HG02885 (cell line): ENCODE results near the gene FAM47E.
"Not testable (repeated sequence)": the region's sequence is repeated elsewhere in the genome, so short reads cannot be mapped to it uniquely, and the experiment has no call there.

Experiments used
- ATAC-seq: cut with Tn5 transposase; IDR thresholded peaks from one replicate; pipeline ENCODE4 v1.9.1; 2021; ENCODE audit warnings: mild to moderate bottlenecking; ENCODE audit not compliant: unreplicated experiment, poor library complexity

The FAM47E gene

GRCh38 chr4:76219299-76220055 lies 32.0 kb upstream of the FAM47E start:
- ATAC-seq: no peak

GRCh38 chr4:76224171-76224570 lies 27.4 kb upstream of the FAM47E start:
- no peak for ATAC-seq

DNA sequence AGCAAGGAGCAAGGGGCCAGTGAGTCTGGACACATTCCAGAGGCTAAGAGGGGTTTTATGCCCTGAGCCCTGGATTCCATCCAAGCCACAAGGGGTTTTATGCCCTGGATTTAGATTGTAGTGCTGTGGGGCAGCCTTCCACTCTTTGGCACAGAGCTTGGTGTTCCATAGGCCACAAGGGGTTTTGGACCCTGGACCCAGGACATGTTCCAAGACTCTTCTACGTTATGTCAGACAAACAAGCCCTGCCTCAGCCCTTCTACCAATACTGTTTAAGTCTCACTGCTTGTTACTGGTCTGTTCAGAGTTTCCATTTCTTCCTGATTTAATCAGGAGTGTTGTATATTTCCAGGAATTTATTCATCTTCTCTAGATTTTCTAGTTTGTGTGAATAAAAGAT lies 25.1 kb upstream of the FAM47E start:
- no peak for ATAC-seq

- ATAC-seq: no peak
These were observed 18.8 kb upstream of the FAM47E start for GRCh38 chr4:76232681-76233080.

DNA sequence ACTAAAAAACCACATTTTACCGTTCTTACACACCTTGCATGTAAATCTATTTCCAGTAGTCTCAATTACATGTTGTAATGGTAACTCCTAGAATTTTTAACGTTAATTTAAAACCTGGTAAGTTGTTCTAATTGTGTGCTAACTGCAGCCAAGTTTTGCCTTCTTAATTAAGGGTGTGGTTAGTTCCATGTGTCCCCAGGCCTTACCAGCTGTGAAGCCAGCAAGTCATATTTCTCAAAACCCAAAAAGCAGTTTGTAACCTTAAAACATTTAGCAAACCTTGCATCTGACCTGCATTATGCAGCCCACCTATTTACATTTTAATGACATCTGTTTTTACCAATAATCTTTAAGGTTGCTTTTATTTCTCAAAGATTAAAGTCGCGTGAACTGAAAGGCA lies 18.4 kb upstream of the FAM47E start:
- ATAC-seq: no peak

DNA sequence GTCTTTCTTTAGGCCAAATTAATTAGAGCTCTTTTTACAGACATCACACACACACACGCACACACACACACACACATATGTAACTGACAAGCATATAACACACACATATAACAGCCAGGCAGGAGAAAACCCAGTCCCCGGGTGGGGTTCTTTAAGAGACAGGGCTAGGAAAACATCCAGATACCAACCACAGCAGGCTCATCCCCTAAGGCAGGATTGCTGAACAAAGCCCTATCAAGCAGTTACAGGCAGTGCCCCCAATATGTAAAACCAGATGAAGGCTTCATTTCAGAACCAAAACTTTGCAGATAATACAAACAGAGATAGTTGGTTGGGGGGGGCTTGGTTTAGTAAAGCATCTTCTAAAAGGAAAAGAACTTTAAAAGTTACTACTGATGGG lies 18.0 kb upstream of the FAM47E start:
- ATAC-seq: no peak

DNA sequence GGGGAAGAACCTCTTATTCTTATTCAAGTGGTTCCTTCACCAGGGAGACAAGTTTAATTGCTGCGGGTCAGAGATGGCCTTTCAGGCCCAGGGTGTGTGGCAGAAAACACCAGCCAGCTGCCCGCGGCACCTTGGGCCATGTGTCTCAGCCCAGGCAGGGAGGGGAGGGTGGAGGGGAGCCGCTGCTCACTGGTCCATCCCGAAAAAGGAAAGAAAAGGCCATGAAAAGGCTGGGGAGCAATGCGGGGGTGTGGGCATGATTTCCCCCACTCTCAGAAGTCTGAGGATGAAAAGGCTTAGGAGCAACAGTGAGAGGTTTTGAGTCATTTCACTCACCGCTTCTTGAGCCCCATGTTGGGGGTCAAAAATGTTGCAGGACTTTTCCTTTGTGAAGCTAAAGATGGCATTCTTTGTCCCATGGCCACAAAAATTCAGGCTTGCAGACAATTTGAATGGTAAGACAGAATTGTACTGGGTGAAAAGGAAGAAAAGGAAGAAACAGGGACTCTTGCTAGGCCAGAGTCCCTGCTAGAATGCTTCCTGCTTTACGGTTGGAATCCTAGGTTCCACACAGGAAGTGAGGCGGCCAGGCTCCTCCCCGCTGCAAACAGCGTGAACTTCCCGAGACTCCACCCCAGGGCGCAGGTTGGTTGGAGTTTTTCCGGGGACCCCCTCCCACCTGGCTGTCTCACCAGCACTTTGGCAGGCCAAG lies 17.4 kb upstream of the FAM47E start:
- ATAC-seq: no peak

DNA sequence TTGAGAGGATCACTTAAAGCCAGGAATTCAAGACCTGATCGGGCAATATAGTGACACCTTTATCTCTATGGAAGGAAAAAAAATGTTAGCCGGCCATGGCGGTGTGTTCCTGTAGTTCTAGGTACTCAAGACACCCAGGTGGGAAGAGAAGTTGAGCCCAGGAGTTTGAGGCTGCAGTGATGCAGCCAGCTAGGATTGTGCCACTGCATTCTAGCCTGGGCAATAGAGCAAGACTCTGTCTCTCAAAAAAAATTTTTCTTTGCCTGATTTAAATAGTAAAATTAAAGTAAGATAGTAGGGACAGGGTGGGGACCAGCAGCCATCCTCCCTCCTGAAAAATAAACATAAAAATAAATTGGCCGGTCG lies 16.9 kb upstream of the FAM47E start:
- ATAC-seq: no peak

DNA sequence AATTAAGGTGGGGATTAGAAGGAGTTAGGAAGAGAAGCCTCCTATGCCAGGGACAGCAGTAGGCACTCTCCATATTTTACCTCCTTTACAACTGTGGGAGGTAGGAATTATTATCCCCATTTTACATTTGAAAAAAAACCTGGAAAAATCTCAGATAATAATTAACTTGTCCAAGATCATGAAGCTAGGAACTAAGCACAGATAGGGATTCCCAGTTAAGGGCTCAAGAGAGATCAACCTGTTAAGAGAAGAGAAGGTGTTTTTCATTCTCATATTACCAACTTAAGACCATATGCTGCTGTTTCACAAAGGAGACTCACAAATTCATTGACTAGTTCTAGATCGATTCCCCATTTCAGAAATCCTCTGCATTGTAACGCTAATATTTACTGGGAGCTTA lies 16.1 kb upstream of the FAM47E start:
- no peak for ATAC-seq

DNA sequence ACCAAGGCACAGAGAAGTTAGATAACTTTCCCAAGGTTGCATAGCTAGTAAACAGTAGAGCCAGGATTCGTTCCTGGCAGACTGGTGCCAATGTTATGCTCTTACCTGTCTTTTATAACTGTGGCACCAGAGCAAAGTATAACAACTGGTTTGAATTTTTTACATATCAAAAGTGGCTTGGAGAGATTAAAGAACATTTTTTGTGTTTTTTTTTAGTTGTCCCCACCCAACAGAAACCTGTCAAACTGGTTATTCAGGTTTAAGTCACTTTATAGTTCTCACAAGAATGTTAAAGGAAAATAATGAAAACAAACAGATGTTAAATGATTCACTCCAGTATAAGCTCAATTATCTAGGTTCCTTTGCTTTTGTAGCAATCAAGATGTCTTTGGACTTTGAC lies 15.6 kb upstream of the FAM47E start:
- ATAC-seq: no peak

DNA sequence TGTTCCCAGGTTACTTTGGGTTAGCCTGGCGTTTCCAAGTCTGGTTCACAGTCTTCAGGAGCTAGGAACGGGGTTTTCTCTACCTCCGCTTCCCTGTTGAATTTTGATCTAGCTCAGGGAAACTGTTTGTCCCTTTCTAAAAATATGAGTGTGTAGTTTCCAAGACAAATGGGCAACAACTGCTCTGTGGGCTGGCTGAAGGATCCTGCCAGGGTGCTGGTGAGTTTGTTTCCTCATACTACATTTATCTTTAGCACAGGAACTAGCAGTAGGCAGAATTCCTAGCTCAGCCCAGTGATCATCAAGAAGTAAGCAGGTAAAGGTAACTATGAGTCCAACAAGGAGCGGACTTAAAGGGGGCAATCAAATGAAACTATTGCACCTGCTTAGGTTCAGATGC lies 13.3 kb upstream of the FAM47E start:
- ATAC-seq: no peak

DNA sequence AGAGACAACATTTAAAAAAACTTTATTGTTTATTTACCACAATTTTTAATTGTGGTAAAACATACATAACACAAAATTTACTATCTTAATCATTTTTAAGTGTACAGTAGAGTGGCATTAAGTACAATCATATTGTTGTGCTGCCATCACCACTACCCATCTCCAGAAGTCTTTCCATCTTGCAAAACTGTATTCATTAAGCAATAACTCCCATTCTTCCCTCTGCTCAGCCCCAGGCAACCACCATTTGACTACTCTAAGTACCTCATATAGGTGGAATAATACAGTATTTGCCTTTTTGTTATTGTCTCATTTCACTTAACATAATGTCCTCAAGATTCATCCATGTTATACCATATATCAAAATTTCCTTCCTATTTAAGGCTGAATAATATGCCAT lies 12.8 kb upstream of the FAM47E start:
- ATAC-seq: no peak

GRCh38 chr4:76240236-76240635 lies 11.3 kb upstream of the FAM47E start:
- no peak for ATAC-seq

GRCh38 chr4:76243877-76244276 lies 7.6 kb upstream of the FAM47E start:
- ATAC-seq: not testable (repeated sequence)

- no peak for ATAC-seq
These were observed 5.5 kb upstream of the FAM47E start for GRCh38 chr4:76246025-76246424.

- no peak for ATAC-seq
These were observed 4.7 kb upstream of the FAM47E start for GRCh38 chr4:76246852-76247251.

DNA sequence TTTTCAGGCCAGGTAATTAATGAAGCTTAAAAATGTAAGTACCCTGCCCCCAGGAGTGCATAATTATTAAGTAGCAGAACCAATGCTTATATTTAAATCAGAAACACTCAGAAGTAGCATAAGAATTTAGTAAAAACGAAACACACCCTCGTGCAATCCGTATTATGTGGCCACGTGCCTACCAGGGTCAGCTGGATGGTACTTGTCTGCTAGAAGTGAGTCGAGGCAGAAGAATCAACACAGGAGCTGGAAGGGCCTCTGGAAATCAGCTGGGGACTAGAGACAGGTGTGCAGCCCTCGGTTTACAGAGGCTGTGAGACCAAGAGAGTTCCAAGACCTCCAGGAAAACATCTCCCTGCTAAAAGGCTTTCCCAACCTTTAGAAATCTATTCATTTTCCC lies 559 bp upstream of the FAM47E start:
- ATAC-seq: no peak

GRCh38 chr4:76252271-76252653 lies 741 bp downstream of the FAM47E start:
- ATAC-seq: no peak

DNA sequence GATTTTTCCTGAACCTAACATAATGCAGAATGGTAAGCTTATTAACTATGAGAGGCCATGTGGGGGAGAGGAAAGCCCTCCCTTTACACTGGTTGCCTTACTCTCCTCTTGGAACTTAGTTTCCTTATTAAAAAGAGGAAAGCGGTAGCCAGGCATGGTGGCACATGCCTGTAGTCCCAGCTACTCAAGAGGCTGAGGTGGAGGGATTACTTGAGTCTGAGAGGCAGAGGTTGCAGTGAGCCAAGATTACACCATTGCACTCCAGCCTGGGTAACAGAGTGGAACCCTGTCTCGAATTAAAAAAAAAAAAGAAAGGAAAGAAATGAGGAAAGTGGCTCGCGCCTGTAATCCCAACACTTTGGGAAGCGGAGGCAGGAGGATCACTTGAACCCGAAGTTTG lies 2.0 kb downstream of the FAM47E start:
- no peak for ATAC-seq

- no peak for ATAC-seq
These were observed 4.5 kb downstream of the FAM47E start for GRCh38 chr4:76256032-76256431.

DNA sequence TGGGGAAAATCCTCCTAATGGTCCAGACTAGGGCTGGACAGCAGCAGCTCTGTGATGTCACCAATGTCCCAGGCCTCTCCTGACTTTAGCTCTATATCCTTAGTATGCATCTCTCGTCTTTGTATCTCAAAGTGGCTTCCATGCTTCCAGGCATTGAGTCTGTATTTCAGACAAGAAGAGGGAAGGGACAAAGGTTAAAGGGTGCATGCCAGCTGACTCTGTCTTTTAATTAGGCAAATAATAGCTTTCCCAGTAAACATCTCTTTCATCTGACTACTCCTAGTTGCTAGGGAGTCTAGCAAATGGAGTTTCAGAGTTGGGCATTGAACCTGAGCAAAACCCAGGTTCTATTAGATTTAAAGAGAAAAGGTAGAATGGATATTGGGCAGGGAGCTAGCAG lies 5.4 kb downstream of the FAM47E start:
- no peak for ATAC-seq

DNA sequence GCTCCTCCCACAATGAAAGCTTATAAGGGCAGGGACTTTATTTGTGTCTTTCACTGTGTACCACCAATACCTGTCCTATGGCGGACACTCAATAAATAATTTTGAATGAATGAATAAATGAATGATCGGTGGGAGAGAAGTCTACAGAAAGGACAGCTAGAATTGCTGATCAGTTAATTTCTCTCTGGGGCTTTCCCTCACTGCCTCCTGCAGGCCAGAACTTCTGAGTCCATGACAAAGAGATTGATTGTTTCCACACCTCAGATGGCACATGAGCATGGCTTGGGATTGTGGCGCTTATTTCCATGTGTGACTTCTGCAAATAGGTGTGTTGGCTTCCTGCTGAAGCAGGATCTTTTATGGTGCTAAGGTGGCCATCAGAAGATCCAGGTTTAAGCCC lies 6.3 kb downstream of the FAM47E start:
- no peak for ATAC-seq
